ENCODE results near the gene CHMP4A.

DNA sequence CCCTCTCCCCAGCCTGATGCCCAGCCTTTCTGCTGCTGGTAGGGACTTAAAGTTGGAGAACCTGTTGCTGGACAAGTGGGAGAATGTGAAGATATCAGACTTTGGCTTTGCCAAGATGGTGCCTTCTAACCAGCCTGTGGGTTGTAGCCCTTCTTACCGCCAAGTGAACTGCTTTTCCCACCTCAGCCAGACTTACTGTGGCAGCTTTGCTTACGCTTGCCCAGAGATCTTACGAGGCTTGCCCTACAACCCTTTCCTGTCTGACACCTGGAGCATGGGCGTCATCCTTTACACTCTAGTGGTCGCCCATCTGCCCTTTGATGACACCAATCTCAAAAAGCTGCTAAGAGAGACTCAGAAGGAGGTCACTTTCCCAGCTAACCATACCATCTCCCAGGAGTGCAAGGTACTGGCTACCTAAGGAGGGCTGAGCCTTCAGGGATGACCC lies 6.2 kb downstream of the CHMP4A start:
- TF ChIP-seq, protein P1, sequence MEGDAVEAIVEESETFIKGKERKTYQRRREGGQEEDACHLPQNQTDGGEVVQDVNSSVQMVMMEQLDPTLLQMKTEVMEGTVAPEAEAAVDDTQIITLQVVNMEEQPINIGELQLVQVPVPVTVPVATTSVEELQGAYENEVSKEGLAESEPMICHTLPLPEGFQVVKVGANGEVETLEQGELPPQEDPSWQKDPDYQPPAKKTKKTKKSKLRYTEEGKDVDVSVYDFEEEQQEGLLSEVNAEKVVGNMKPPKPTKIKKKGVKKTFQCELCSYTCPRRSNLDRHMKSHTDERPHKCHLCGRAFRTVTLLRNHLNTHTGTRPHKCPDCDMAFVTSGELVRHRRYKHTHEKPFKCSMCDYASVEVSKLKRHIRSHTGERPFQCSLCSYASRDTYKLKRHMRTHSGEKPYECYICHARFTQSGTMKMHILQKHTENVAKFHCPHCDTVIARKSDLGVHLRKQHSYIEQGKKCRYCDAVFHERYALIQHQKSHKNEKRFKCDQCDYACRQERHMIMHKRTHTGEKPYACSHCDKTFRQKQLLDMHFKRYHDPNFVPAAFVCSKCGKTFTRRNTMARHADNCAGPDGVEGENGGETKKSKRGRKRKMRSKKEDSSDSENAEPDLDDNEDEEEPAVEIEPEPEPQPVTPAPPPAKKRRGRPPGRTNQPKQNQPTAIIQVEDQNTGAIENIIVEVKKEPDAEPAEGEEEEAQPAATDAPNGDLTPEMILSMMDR (IDR thresholded peaks at IDR 0.05) = no peak
- TF ChIP-seq POLR2A (IDR thresholded peaks at IDR 0.05) (no peak), EP300 (IDR thresholded peaks at IDR 0.05) (no peak)
